HEK293 (cell line): ENCODE measurements around the gene PTPRN2.

Source experiments
- CTCF ChIA-PET: fragments of 350-600 bp; formaldehyde crosslinking; extraction: SDS; loops from one replicate; lab custom pipeline; 2021; ENCODE audit warnings: antibody characterized with exemption; lab: Yijun Ruan, JAX
- POLR2A ChIA-PET: fragments of 300-600 bp; formaldehyde crosslinking; extraction: SDS; loops from one replicate; lab custom pipeline; 2020; ENCODE audit warnings: antibody characterized with exemption, inconsistent platforms; lab: Yijun Ruan, JAX
- H3K27ac ChIP-seq: fragments of 200-500 bp; sonication (Bioruptor generic); 2 replicates; pipeline ENCODE4 v1.5.1; 2014; ENCODE audit warnings: low read depth, low read length, control low read depth, inconsistent platforms; ENCODE audit errors: extremely low read depth
- H3K36me3 ChIP-seq, 2 experiments: fragments of 200-500 bp in 1 of 2; sonication (Bioruptor generic) in 1 of 2; 1 replicate in 1 of 2; 2 replicates in 1 of 2; pipeline ENCODE4 v1.5.1; 2014 to 2017; ENCODE audit warnings: inconsistent platforms in 2 of 2, low read length in 2 of 2; ENCODE audit not compliant: control insufficient read depth in 2 of 2, insufficient read depth in 1 of 2
- H3K4me1 ChIP-seq: fragments of 200-500 bp; sonication (Bioruptor generic); 2 replicates; pipeline ENCODE4 v1.5.1; 2014; ENCODE audit warnings: mild to moderate bottlenecking, low read length, inconsistent platforms; ENCODE audit not compliant: control insufficient read depth, insufficient read depth
- H3K4me3 ChIP-seq: 2 replicates; pipeline ENCODE4 v1.5.1; 2011; ENCODE audit warnings: low read depth, mild to moderate bottlenecking, control low read depth, low read length, moderate library complexity
- H3K9me3 ChIP-seq: fragments of 200-500 bp; sonication (Bioruptor generic); 2 replicates; pipeline ENCODE4 v1.5.1; 2014; ENCODE audit warnings: low read depth, low read length, inconsistent platforms; ENCODE audit not compliant: control insufficient read depth, insufficient read depth
- BCL11A ChIP-seq: fragments of 450-650 bp; formaldehyde crosslinking; IDR thresholded peaks from 2 replicates; pipeline ENCODE4 v1.5.1; 2016; ENCODE audit warnings: low read depth, missing biosample characterization, missing genetic modification characterization
- GFI1B ChIP-seq: fragments of 450-650 bp; formaldehyde crosslinking; IDR thresholded peaks from 2 replicates; pipeline ENCODE4 v1.5.1; 2016; ENCODE audit warnings: missing biosample characterization, missing genetic modification characterization
- HOXC10 ChIP-seq: sonication (generic); formaldehyde crosslinking; IDR thresholded peaks from 2 replicates; pipeline ENCODE4 v1.8.1; 2023; ENCODE audit warnings: mild to moderate bottlenecking, missing genetic modification reagents
- KLF10 ChIP-seq: fragments of 450-650 bp; IDR thresholded peaks from 2 replicates; pipeline ENCODE4 v1.5.1; 2018; ENCODE audit warnings: missing biosample characterization, mild to moderate bottlenecking, missing genetic modification characterization
- KLF9 ChIP-seq: fragments of 450-650 bp; formaldehyde crosslinking; IDR thresholded peaks from 2 replicates; pipeline ENCODE4 v1.5.1; 2016; ENCODE audit warnings: missing biosample characterization, missing genetic modification characterization, low read depth
- RBAK ChIP-seq: fragments of 450-650 bp; formaldehyde crosslinking; IDR thresholded peaks from 2 replicates; pipeline ENCODE4 v1.5.1; 2016; ENCODE audit warnings: missing biosample characterization, missing genetic modification characterization
- SETDB1 ChIP-seq: IDR thresholded peaks from one replicate; pipeline ENCODE4 v1.6.1; 2017; ENCODE audit warnings: mild to moderate bottlenecking, low read length, moderate library complexity, mixed read lengths; ENCODE audit not compliant: insufficient read length
- SP2 ChIP-seq: fragments of 450-650 bp; formaldehyde crosslinking; IDR thresholded peaks from 2 replicates; pipeline ENCODE4 v1.5.1; 2016; ENCODE audit warnings: missing biosample characterization, missing genetic modification characterization
- YY1 ChIP-seq: fragments of 450-650 bp; formaldehyde crosslinking; IDR thresholded peaks from 2 replicates; pipeline ENCODE4 v1.5.1; 2018; ENCODE audit warnings: missing biosample characterization, missing genetic modification characterization
- YY2 ChIP-seq: fragments of 450-650 bp; formaldehyde crosslinking; IDR thresholded peaks from 2 replicates; pipeline ENCODE4 v1.5.1; 2016; ENCODE audit warnings: missing biosample characterization, missing genetic modification characterization
- ZFP69B ChIP-seq: fragments of 450-650 bp; formaldehyde crosslinking; IDR thresholded peaks from 2 replicates; pipeline ENCODE4 v1.5.1; 2016; ENCODE audit warnings: missing biosample characterization, missing genetic modification characterization
- ZNF214 ChIP-seq: fragments of 450-650 bp; formaldehyde crosslinking; IDR thresholded peaks from 2 replicates; pipeline ENCODE4 v1.5.1; 2017; ENCODE audit warnings: missing biosample characterization, mild to moderate bottlenecking, missing genetic modification characterization, borderline replicate concordance
- ZNF274 ChIP-seq, 2 experiments: fragments of 200-500 bp in 1 of 2; fragments of 450-650 bp in 1 of 2; sonication (Bioruptor generic) in 1 of 2; formaldehyde crosslinking in 1 of 2; IDR thresholded peaks; 2 replicates each; pipeline versions ENCODE4 v1.5.1 to v1.6.1; 2014 to 2016; ENCODE audit warnings: borderline replicate concordance in 1 of 2, inconsistent platforms in 1 of 2, low read length in 1 of 2, missing biosample characterization in 1 of 2, missing genetic modification characterization in 1 of 2
- ZNF398 ChIP-seq: fragments of 450-650 bp; formaldehyde crosslinking; IDR thresholded peaks from 2 replicates; pipeline ENCODE4 v1.5.1; 2017; ENCODE audit warnings: missing biosample characterization, missing genetic modification characterization
- ZNF48 ChIP-seq: fragments of 450-650 bp; formaldehyde crosslinking; IDR thresholded peaks from 2 replicates; pipeline ENCODE4 v1.5.1; 2016; ENCODE audit warnings: missing biosample characterization, missing genetic modification characterization
- ZNF514 ChIP-seq: fragments of 450-650 bp; formaldehyde crosslinking; IDR thresholded peaks from 2 replicates; pipeline ENCODE4 v1.5.1; 2016; ENCODE audit warnings: missing biosample characterization, missing genetic modification characterization
- ZNF518A ChIP-seq: fragments of 450-650 bp; formaldehyde crosslinking; conservative IDR thresholded peaks from 2 replicates; pipeline ENCODE4 v1.5.1; 2016; ENCODE audit warnings: low read depth, missing biosample characterization, missing genetic modification characterization
- ZNF585B ChIP-seq: fragments of 450-650 bp; formaldehyde crosslinking; IDR thresholded peaks from 2 replicates; pipeline ENCODE4 v1.5.1; 2016; ENCODE audit warnings: missing biosample characterization, missing genetic modification characterization
- ZXDB ChIP-seq: fragments of 450-650 bp; formaldehyde crosslinking; IDR thresholded peaks from 2 replicates; pipeline ENCODE4 v1.5.1; 2016; ENCODE audit warnings: missing biosample characterization, missing genetic modification characterization

The PTPRN2 gene

GRCh38 chr7:157962458-157963306 is 624.9 kb downstream of the PTPRN2 start:
- H3K27ac ChIP-seq: no peak overlapping the region
- no peak for TF ChIP-seq ZNF514 (tag by site-specific recombination)
- ChIA-PET POLR2A (no interaction called here), CTCF (no interaction called here)
- H3K9me3 ChIP-seq: no peaks in the 10 kb centered on the region
- no peak overlapping the region for H3K4me3 ChIP-seq
- no peaks in the 10 kb centered on the region for H3K36me3 ChIP-seq
- no peaks in the 10 kb centered on the region for H3K4me1 ChIP-seq

GRCh38 chr7:157961731-157962457 is 625.7 kb downstream of the PTPRN2 start:
- TF ChIP-seq ZNF518A (tag by site-specific recombination) (no peak), SP2 (tag by site-specific recombination) (no peak), BCL11A (tag by site-specific recombination) (no peak), YY1 (no peak), RBAK (tag by site-specific recombination) (no peak), ZNF585B (no peak), YY2 (tag by site-specific recombination) (no peak), ZNF214 (tag by site-specific recombination) (no peak), SETDB1 (no peak), HOXC10 (CRISPR knock-in tag) (no peak), KLF10 (tag by site-specific recombination) (no peak), ZNF398 (tag by site-specific recombination) (no peak), ZNF274 (IDR thresholded peaks at IDR 0.05; ENCODE audit: low read length) (no peak), ZNF274 (tag by site-specific recombination; IDR thresholded peaks at IDR 0.05; ENCODE audit: borderline replicate concordance) (no peak), ZNF48 (tag by site-specific recombination) (no peak), ZXDB (tag by site-specific recombination) (no peak), KLF9 (tag by site-specific recombination) (no peak), GFI1B (tag by site-specific recombination) (no peak), ZFP69B (tag by site-specific recombination) (no peak)
- Histone ChIP-seq H3K27ac (no peak overlapping the region), H3K4me1 (no peaks in the 10 kb centered on the region), H3K36me3 (no peaks in the 10 kb centered on the region), H3K4me3 (no peak overlapping the region), H3K9me3 (no peaks in the 10 kb centered on the region)
- ChIA-PET CTCF (no interaction called here), POLR2A (no interaction called here)
